IPS-18a (cell line): ENCODE measurements around the gene UBE2O.

Experiments used
- H3K27ac ChIP-seq: one replicate; pipeline ENCODE4 v1.5.1; 2013; ENCODE audit warnings: low read length
- H3K27me3 ChIP-seq: one replicate; pipeline ENCODE4 v1.6.1; 2013; ENCODE audit warnings: mild to moderate bottlenecking, low read length; ENCODE audit not compliant: control insufficient read depth, insufficient read depth
- H3K36me3 ChIP-seq: one replicate; pipeline ENCODE4 v1.6.1; 2013; ENCODE audit warnings: low read depth, low read length; ENCODE audit not compliant: control insufficient read depth
- H3K4me1 ChIP-seq: one replicate; pipeline ENCODE4 v1.6.1; 2013; ENCODE audit warnings: low read depth, low read length; ENCODE audit not compliant: control insufficient read depth
- H3K4me3 ChIP-seq: one replicate; pipeline ENCODE4 v1.5.1; 2013; ENCODE audit warnings: low read length
- H3K9ac ChIP-seq: one replicate; pipeline ENCODE4 v1.6.1; 2013; ENCODE audit warnings: mild to moderate bottlenecking, low read length, moderate library complexity
- H3K9me3 ChIP-seq: one replicate; pipeline ENCODE4 v1.6.1; 2013; ENCODE audit warnings: low read depth, low read length; ENCODE audit not compliant: control insufficient read depth

The UBE2O gene

GRCh38 chr17:76480632-76481031 is 27.7 kb upstream of the UBE2O start:
- no peak overlapping the region for H3K4me3 ChIP-seq
- no peaks in the 10 kb centered on the region for H3K27me3 ChIP-seq
- H3K27ac ChIP-seq = no peak overlapping the region
- H3K9me3 ChIP-seq = no peaks in the 10 kb centered on the region
- no peak overlapping the region for H3K9ac ChIP-seq
- no peaks in the 10 kb centered on the region for H3K4me1 ChIP-seq
- H3K36me3 ChIP-seq = no peaks in the 10 kb centered on the region

DNA sequence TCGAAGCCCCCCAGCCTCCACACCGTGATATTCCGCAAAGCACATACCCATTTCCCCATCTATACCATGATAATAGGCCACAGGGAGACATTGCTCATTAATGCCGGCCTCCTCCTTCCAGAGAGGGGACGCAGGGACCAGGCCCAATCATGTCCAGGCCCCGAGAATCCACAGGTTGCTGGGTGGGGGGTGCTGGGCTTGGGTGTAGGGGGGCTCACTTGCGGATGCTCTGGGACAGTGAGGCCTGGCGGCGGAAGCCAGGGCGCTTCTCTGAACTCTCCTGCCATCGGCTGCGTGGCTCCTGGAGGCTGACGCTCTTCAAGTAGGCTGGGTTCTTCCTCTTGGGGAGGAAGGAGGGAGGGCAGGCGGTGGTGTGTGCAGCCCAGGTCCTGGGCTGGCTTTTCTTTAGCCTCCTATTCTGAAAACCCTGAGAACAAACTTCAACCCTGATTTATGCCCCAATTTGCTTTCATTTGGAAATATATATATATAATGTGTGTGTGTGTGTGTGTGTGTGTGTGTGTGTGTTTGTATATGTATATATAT is 26.6 kb upstream of the UBE2O start:
- Histone ChIP-seq H3K4me3 (no peak overlapping the region), H3K4me1 (no peaks in the 10 kb centered on the region), H3K27me3 (no peaks in the 10 kb centered on the region), H3K27ac (no peak overlapping the region), H3K9me3 (no peaks in the 10 kb centered on the region), H3K36me3 (no peaks in the 10 kb centered on the region), H3K9ac (no peak overlapping the region)

DNA sequence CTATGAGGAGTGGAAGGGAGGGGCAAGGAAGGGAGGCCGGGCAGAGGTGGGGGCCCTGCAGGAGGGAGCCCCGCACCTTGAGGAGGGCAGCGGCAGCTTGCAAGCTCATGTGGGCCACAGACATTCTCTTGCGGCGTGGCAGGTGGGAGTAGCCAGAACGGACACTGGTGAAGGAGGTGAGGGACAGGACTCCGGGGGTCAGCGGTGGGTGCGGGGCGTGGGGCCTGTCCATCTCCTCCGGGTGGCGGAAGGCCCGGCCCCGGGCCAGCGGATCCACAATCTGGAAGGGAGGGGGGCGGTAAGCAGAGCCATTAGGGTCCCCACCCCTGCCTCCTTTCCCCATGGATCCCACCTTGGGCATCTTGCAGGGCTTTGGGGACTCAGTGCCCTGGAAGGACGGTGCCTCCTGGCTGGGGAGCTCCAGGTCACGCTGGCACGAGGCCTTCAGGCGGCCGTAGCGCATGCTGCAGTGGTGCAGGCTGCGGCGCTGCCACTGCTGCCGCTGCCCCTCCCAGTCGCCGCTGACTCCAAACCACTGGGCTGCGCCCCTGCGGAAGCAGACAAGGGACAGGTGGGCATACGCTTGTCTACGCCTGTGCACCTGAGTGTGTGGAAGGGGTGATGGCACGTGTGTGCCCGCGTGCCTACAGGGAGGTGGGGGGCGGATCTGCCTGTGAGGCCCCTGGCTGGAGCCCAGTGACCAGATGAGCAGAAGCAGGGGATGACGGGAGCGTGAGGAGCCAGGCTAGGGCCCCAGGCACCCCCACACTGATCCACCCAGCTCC is 26.0 kb upstream of the UBE2O start:
- H3K27me3 ChIP-seq = no peaks in the 10 kb centered on the region
- no peaks in the 10 kb centered on the region for H3K4me1 ChIP-seq
- H3K4me3 ChIP-seq = no peak overlapping the region
- H3K9ac ChIP-seq = no peak overlapping the region
- H3K9me3 ChIP-seq = no peaks in the 10 kb centered on the region
- H3K36me3 ChIP-seq = no peaks in the 10 kb centered on the region
- no peak overlapping the region for H3K27ac ChIP-seq

DNA sequence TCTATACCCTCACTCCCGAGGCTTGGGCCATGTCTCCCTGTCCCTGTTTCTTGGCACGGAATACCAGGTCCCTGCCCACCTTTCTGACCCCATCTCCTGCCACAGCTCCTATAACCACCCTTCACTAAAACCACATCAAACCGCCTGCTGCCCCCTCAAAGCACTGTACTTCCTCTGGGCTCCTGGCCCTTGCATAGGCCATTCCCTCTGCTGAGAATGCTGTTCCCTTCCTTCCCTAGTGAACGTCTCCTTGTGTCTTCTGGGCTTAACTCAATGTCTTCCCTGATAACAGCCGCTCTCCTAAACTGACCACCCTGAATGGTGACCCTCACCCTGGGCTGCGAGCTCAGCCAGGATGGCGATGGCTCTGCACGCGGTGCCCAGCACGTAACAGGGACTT is 25.1 kb upstream of the UBE2O start:
- no peaks in the 10 kb centered on the region for H3K9me3 ChIP-seq
- no peak overlapping the region for H3K27ac ChIP-seq
- H3K4me3 ChIP-seq = no peak overlapping the region
- no peaks in the 10 kb centered on the region for H3K4me1 ChIP-seq
- no peaks in the 10 kb centered on the region for H3K36me3 ChIP-seq
- H3K27me3 ChIP-seq = no peaks in the 10 kb centered on the region
- no peak overlapping the region for H3K9ac ChIP-seq

DNA sequence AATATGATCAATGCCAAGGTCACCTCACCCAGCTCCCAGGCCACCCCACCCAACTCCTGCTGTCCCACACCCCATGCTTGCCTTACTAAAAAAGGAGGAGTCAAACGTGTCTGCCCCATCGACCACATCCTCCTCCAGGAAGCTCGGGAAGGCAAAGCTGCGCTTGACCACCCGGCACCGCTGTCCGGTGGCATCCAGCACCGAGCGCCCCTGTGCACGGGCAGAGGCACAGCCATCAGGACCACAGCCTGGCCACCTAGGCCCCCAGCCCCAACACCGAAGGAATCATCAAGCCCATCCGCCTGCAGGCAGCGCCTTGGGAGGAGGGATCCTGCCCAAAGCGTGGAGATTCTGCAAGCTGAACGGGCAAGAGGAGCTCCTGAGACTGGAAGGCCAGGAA is 24.6 kb upstream of the UBE2O start:
- Histone ChIP-seq H3K36me3 (no peaks in the 10 kb centered on the region), H3K9me3 (no peaks in the 10 kb centered on the region), H3K9ac (no peak overlapping the region), H3K4me3 (no peak overlapping the region), H3K27me3 (no peaks in the 10 kb centered on the region), H3K4me1 (no peaks in the 10 kb centered on the region), H3K27ac (no peak overlapping the region)

- no peaks in the 10 kb centered on the region for H3K4me1 ChIP-seq
- peaks cover 3% of the 10 kb centered on the region for H3K36me3 ChIP-seq
- no peak overlapping the region for H3K9ac ChIP-seq
- H3K27ac ChIP-seq = no peak overlapping the region
- no peaks in the 10 kb centered on the region for H3K9me3 ChIP-seq
- no peaks in the 10 kb centered on the region for H3K27me3 ChIP-seq
- H3K4me3 ChIP-seq = no peak overlapping the region
These were observed 23.8 kb upstream of the UBE2O start for GRCh38 chr17:76476736-76477135.

DNA sequence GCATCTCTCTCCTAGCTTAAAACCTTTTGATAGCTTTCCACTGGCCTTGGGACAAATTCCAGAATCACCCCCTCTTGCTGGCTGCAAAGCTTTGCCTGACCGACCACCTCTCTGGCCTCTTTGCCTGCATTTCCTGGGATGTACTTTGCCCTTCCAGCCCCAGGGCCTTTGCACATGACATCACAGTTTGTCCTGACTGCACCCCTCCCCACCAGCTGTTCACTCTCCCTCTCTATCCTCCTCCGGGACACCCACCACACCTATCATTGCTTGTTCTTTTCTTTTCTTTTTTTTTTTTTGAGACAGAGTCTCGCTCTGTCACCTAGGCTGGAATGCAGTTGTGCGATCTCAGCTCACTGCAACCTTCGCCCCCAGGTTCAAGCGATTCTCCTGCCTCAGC is 22.4 kb upstream of the UBE2O start:
- H3K27ac ChIP-seq = no peak overlapping the region
- H3K4me3 ChIP-seq = no peak overlapping the region
- no peak overlapping the region for H3K9ac ChIP-seq
- no peaks in the 10 kb centered on the region for H3K4me1 ChIP-seq
- no peaks in the 10 kb centered on the region for H3K27me3 ChIP-seq
- H3K9me3 ChIP-seq = no peaks in the 10 kb centered on the region
- peaks cover 3% of the 10 kb centered on the region for H3K36me3 ChIP-seq

- Histone ChIP-seq H3K36me3 (peaks cover 3% of the 10 kb centered on the region), H3K27ac (no peak overlapping the region), H3K9me3 (no peaks in the 10 kb centered on the region), H3K27me3 (no peaks in the 10 kb centered on the region), H3K9ac (no peak overlapping the region), H3K4me1 (no peaks in the 10 kb centered on the region), H3K4me3 (no peak overlapping the region)
These were observed 21.9 kb upstream of the UBE2O start for GRCh38 chr17:76474894-76475293.

DNA sequence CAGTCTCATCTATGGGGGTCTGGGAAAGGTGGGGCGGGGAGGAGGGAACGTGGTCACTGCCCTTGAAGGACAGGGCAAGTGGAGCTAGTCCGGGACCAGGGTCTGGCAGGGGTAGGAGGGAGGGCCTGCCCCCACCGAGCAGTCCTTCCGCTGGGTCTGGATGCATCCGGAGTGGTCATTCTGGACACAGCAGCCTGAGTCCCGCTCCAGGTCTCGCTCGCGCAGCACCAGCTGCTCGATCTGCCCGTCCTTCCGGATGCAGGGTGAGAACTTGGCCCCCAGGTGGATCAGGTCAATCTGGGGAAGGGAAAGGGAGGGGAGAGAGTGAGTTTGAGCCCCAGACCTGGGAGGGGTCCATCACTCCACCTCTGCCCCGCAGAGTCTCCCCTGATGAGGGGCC is 21.3 kb upstream of the UBE2O start:
- no peak overlapping the region for H3K9ac ChIP-seq
- H3K36me3 ChIP-seq = peaks cover 3% of the 10 kb centered on the region
- H3K4me1 ChIP-seq = no peaks in the 10 kb centered on the region
- H3K27ac ChIP-seq = no peak overlapping the region
- no peak overlapping the region for H3K4me3 ChIP-seq
- no peaks in the 10 kb centered on the region for H3K9me3 ChIP-seq
- no peaks in the 10 kb centered on the region for H3K27me3 ChIP-seq

DNA sequence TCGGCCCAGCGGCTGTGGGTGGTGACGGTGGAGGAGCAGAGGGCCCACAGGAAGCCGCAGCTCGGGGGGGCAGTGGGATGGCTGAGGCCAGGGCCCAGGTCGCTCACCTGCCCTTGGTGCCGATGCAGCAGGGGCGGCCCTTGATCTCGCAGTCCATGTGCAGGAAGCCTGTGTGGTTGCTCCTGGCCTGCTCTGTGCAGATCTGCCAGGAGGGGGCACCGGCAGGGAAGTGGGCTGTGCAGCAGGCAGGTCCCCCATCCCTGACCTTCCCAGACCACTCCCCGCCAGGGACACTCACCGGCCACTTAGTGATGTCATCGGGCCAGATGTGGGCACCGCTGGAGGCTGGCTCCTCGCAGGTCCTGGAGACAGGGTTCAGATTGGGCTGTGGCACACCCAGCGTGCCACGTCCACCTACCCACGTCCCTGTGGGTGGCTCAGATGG is 20.6 kb upstream of the UBE2O start:
- Histone ChIP-seq H3K9ac (no peak overlapping the region), H3K36me3 (peaks cover 3% of the 10 kb centered on the region), H3K4me3 (no peak overlapping the region), H3K4me1 (no peaks in the 10 kb centered on the region), H3K9me3 (no peaks in the 10 kb centered on the region), H3K27me3 (no peaks in the 10 kb centered on the region), H3K27ac (no peak overlapping the region)

DNA sequence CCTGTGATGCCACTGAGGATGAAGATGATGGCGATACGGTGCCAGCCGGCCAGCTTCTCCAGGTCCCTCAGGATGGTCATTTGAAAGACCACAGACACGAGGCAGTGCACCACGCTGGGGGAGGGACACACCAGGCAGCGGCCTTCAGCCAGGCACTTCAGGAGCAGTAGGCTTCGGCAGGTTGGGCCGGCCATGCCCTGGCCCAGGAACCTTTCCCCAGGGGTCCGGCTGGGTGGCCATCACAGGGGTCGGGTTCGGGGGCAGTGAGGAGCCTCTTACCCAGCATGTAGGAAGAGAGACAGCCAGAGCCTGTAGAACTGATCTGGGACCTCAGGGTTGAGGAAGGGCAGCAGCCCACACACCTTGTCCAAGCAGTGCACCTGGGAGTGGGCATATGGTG is 19.8 kb upstream of the UBE2O start:
- no peaks in the 10 kb centered on the region for H3K9me3 ChIP-seq
- no peak overlapping the region for H3K9ac ChIP-seq
- H3K27me3 ChIP-seq = no peaks in the 10 kb centered on the region
- H3K27ac ChIP-seq = no peak overlapping the region
- no peak overlapping the region for H3K4me3 ChIP-seq
- peaks cover 3% of the 10 kb centered on the region for H3K36me3 ChIP-seq
- no peaks in the 10 kb centered on the region for H3K4me1 ChIP-seq

GRCh38 chr17:76472258-76472645 is 19.3 kb upstream of the UBE2O start:
- H3K4me1 ChIP-seq = no peaks in the 10 kb centered on the region
- no peak overlapping the region for H3K4me3 ChIP-seq
- H3K27me3 ChIP-seq = no peaks in the 10 kb centered on the region
- no peak overlapping the region for H3K9ac ChIP-seq
- H3K36me3 ChIP-seq = peaks cover 3% of the 10 kb centered on the region
- H3K9me3 ChIP-seq = no peaks in the 10 kb centered on the region
- H3K27ac ChIP-seq = no peak overlapping the region
